HEK293 (cell line): ENCODE results near the gene DLK1.

Experiments
- CTCF ChIA-PET: fragments of 350-600 bp; formaldehyde crosslinking; extraction: SDS; loops from one replicate; lab custom pipeline; 2021; ENCODE audit warnings: antibody characterized with exemption; lab: Yijun Ruan, JAX
- POLR2A ChIA-PET: fragments of 300-600 bp; formaldehyde crosslinking; extraction: SDS; loops from one replicate; lab custom pipeline; 2020; ENCODE audit warnings: antibody characterized with exemption, inconsistent platforms; lab: Yijun Ruan, JAX
- H3K27ac ChIP-seq: fragments of 200-500 bp; sonication (Bioruptor generic); 2 replicates; pipeline ENCODE4 v1.5.1; 2014; ENCODE audit warnings: low read depth, low read length, control low read depth, inconsistent platforms; ENCODE audit errors: extremely low read depth
- H3K36me3 ChIP-seq, 2 experiments: fragments of 200-500 bp in 1 of 2; sonication (Bioruptor generic) in 1 of 2; 1 replicate in 1 of 2; 2 replicates in 1 of 2; pipeline ENCODE4 v1.5.1; 2014 to 2017; ENCODE audit warnings: inconsistent platforms in 2 of 2, low read length in 2 of 2; ENCODE audit not compliant: control insufficient read depth in 2 of 2, insufficient read depth in 1 of 2
- H3K4me1 ChIP-seq: fragments of 200-500 bp; sonication (Bioruptor generic); 2 replicates; pipeline ENCODE4 v1.5.1; 2014; ENCODE audit warnings: mild to moderate bottlenecking, low read length, inconsistent platforms; ENCODE audit not compliant: control insufficient read depth, insufficient read depth
- H3K4me3 ChIP-seq: 2 replicates; pipeline ENCODE4 v1.5.1; 2011; ENCODE audit warnings: low read depth, mild to moderate bottlenecking, control low read depth, low read length, moderate library complexity
- H3K9me3 ChIP-seq: fragments of 200-500 bp; sonication (Bioruptor generic); 2 replicates; pipeline ENCODE4 v1.5.1; 2014; ENCODE audit warnings: low read depth, low read length, inconsistent platforms; ENCODE audit not compliant: control insufficient read depth, insufficient read depth
- GLIS1 ChIP-seq: fragments of 450-650 bp; formaldehyde crosslinking; IDR thresholded peaks from 2 replicates; pipeline ENCODE4 v1.5.1; 2016; ENCODE audit warnings: missing biosample characterization, missing genetic modification characterization
- KLF9 ChIP-seq: fragments of 450-650 bp; formaldehyde crosslinking; IDR thresholded peaks from 2 replicates; pipeline ENCODE4 v1.5.1; 2016; ENCODE audit warnings: missing biosample characterization, missing genetic modification characterization, low read depth
- ZBTB21 ChIP-seq: fragments of 450-650 bp; formaldehyde crosslinking; IDR thresholded peaks from 2 replicates; pipeline ENCODE4 v1.5.1; 2017; ENCODE audit warnings: missing biosample characterization, missing genetic modification characterization
- ZFP3 ChIP-seq: fragments of 450-650 bp; formaldehyde crosslinking; IDR thresholded peaks from 2 replicates; pipeline ENCODE4 v1.5.1; 2016; ENCODE audit warnings: low read depth, missing biosample characterization, missing genetic modification characterization
- ZIC2 ChIP-seq: fragments of 450-650 bp; formaldehyde crosslinking; IDR thresholded peaks from 2 replicates; pipeline ENCODE4 v1.5.1; 2016; ENCODE audit warnings: missing biosample characterization, missing genetic modification characterization
- ZNF274 ChIP-seq, 2 experiments: fragments of 200-500 bp in 1 of 2; fragments of 450-650 bp in 1 of 2; sonication (Bioruptor generic) in 1 of 2; formaldehyde crosslinking in 1 of 2; IDR thresholded peaks; 2 replicates each; pipeline versions ENCODE4 v1.5.1 to v1.6.1; 2014 to 2016; ENCODE audit warnings: borderline replicate concordance in 1 of 2, inconsistent platforms in 1 of 2, low read length in 1 of 2, missing biosample characterization in 1 of 2, missing genetic modification characterization in 1 of 2
- ZNF48 ChIP-seq: fragments of 450-650 bp; formaldehyde crosslinking; IDR thresholded peaks from 2 replicates; pipeline ENCODE4 v1.5.1; 2016; ENCODE audit warnings: missing biosample characterization, missing genetic modification characterization
- ZNF501 ChIP-seq: fragments of 450-650 bp; formaldehyde crosslinking; IDR thresholded peaks from 2 replicates; pipeline ENCODE4 v1.5.1; 2016; ENCODE audit warnings: missing biosample characterization, missing genetic modification characterization
- ZNF514 ChIP-seq: fragments of 450-650 bp; formaldehyde crosslinking; IDR thresholded peaks from 2 replicates; pipeline ENCODE4 v1.5.1; 2016; ENCODE audit warnings: missing biosample characterization, missing genetic modification characterization
- ZNF654 ChIP-seq: fragments of 450-650 bp; formaldehyde crosslinking; IDR thresholded peaks from 2 replicates; pipeline ENCODE4 v1.5.1; 2016; ENCODE audit warnings: low read depth, missing biosample characterization, missing genetic modification characterization
- ZNF792 ChIP-seq: fragments of 450-650 bp; formaldehyde crosslinking; IDR thresholded peaks from 2 replicates; pipeline ENCODE4 v1.5.1; 2016; ENCODE audit warnings: missing biosample characterization, missing genetic modification characterization
- TF ChIP-seq, protein P1 (sequence below): fragments of 450-650 bp; formaldehyde crosslinking; IDR thresholded peaks from 2 replicates; pipeline ENCODE4 v1.5.1; 2016; ENCODE audit warnings: missing biosample characterization, missing genetic modification characterization
- TF ChIP-seq, protein P2 (sequence below): fragments of 450-650 bp; formaldehyde crosslinking; IDR thresholded peaks from 2 replicates; pipeline ENCODE4 v1.5.1; 2016; ENCODE audit warnings: missing biosample characterization, missing genetic modification characterization
- TF ChIP-seq, protein P3 (sequence below): fragments of 450-650 bp; formaldehyde crosslinking; IDR thresholded peaks from 2 replicates; pipeline ENCODE4; 2016; ENCODE audit warnings: missing biosample characterization, missing genetic modification characterization
- TF ChIP-seq, protein P4 (sequence below): fragments of 450-650 bp; formaldehyde crosslinking; IDR thresholded peaks from 2 replicates; pipeline ENCODE4 v1.5.1; 2016; ENCODE audit warnings: missing biosample characterization, missing genetic modification characterization, low read depth
- TF ChIP-seq, protein P5 (sequence below): fragments of 450-650 bp; formaldehyde crosslinking; conservative IDR thresholded peaks from 2 replicates; pipeline ENCODE4 v1.5.1; 2016; ENCODE audit warnings: low read depth, missing biosample characterization, missing genetic modification characterization
- TF ChIP-seq, protein P6 (sequence below): fragments of 450-650 bp; formaldehyde crosslinking; IDR thresholded peaks from 2 replicates; pipeline ENCODE4 v1.5.1; 2016; ENCODE audit warnings: missing biosample characterization, missing genetic modification characterization

Gene DLK1

DNA sequence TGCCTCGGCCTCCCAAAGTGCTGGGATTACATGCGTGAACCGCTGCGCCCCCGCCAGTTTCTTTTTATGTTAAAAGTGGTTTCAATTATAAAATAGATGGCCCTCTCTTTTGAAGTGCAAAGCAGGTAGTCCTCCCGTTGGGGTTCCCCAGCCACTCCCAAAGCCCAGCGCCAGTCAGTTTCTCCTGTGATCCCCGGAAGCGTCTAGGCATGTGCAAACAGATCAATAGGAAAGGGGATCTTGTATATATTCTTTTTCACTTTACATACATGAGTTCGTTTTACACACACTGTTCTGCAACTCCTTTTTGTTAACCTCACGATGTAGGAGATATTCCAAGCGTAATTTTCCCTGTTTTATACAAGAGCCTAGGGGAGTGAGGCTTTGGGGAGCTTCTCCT is 16.3 kb upstream of the DLK1 start:
- Histone ChIP-seq H3K4me3 (no peak overlapping the region), H3K4me1 (no peaks in the 10 kb centered on the region), H3K36me3 (no peaks in the 10 kb centered on the region), H3K9me3 (no peaks in the 10 kb centered on the region), H3K27ac (no peak overlapping the region)
- ChIA-PET CTCF (interaction anchor here (0.6 to 1.2 kb wide), 4 partner anchors 10 to 332 kb away, joined by 3 to 4 read pairs (median 3); no protein-coding TSS in a partner anchor), POLR2A (no interaction called here)
- TF ChIP-seq ZNF48 (tag by site-specific recombination) (no peak), ZNF792 (tag by site-specific recombination) (no peak), GLIS1 (tag by site-specific recombination) (no peak)
- TF ChIP-seq, protein P1, sequence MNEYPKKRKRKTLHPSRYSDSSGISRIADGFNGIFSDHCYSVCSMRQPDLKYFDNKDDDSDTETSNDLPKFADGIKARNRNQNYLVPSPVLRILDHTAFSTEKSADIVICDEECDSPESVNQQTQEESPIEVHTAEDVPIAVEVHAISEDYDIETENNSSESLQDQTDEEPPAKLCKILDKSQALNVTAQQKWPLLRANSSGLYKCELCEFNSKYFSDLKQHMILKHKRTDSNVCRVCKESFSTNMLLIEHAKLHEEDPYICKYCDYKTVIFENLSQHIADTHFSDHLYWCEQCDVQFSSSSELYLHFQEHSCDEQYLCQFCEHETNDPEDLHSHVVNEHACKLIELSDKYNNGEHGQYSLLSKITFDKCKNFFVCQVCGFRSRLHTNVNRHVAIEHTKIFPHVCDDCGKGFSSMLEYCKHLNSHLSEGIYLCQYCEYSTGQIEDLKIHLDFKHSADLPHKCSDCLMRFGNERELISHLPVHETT (tag by site-specific recombination): no peak
- TF ChIP-seq, protein P2, sequence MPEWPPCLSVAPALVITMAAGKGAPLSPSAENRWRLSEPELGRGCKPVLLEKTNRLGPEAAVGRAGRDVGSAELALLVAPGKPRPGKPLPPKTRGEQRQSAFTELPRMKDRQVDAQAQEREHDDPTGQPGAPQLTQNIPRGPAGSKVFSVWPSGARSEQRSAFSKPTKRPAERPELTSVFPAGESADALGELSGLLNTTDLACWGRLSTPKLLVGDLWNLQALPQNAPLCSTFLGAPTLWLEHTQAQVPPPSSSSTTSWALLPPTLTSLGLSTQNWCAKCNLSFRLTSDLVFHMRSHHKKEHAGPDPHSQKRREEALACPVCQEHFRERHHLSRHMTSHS (tag by site-specific recombination): no peak
- TF ChIP-seq, protein P3, sequence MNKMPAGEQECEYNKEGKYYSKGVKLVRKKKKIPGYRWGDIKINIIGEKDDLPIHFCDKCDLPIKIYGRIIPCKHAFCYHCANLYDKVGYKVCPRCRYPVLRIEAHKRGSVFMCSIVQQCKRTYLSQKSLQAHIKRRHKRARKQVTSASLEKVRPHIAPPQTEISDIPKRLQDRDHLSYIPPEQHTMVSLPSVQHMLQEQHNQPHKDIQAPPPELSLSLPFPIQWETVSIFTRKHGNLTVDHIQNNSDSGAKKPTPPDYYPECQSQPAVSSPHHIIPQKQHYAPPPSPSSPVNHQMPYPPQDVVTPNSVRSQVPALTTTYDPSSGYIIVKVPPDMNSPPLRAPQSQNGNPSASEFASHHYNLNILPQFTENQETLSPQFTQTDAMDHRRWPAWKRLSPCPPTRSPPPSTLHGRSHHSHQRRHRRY (tag by site-specific recombination): no peak
- TF ChIP-seq, protein P4, sequence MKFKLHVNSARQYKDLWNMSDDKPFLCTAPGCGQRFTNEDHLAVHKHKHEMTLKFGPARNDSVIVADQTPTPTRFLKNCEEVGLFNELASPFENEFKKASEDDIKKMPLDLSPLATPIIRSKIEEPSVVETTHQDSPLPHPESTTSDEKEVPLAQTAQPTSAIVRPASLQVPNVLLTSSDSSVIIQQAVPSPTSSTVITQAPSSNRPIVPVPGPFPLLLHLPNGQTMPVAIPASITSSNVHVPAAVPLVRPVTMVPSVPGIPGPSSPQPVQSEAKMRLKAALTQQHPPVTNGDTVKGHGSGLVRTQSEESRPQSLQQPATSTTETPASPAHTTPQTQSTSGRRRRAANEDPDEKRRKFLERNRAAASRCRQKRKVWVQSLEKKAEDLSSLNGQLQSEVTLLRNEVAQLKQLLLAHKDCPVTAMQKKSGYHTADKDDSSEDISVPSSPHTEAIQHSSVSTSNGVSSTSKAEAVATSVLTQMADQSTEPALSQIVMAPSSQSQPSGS (tag by site-specific recombination): no peak

DNA sequence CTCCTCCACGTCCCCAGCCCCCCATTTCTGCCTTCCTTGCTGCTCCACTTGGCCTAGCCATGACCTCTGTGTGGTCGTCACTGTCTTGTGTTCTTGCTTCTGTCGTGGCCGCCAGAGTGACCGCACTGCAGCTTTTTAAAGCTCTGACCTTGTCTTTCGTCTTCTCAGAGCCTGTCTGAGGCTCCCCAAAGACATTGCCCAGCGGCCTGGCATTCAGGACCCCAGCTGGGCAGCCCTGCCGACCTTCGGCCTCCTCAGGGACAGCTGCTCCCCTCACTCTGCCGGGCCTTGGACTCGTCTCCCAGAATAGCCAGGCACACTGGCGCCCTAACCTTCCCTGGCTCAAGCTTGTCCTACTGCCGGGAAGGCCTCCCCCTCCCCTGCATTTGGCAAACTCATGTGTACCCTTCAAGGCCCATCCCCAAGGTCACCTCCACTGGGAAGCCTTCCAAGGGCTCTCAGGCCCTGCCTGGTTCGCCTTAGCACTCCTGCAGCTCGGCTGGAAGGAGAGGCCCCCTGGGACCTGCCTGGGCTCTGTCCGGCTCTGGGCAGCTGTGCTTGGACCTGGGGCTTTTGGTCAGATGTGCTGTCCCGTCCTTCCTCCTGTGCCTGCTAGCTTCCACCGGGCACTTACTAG is 15.7 kb upstream of the DLK1 start:
- no peaks in the 10 kb centered on the region for H3K4me1 ChIP-seq
- no peaks in the 10 kb centered on the region for H3K36me3 ChIP-seq
- H3K27ac ChIP-seq: no peak overlapping the region
- H3K9me3 ChIP-seq: no peaks in the 10 kb centered on the region
- H3K4me3 ChIP-seq: no peak overlapping the region
- TF ChIP-seq, protein P5, sequence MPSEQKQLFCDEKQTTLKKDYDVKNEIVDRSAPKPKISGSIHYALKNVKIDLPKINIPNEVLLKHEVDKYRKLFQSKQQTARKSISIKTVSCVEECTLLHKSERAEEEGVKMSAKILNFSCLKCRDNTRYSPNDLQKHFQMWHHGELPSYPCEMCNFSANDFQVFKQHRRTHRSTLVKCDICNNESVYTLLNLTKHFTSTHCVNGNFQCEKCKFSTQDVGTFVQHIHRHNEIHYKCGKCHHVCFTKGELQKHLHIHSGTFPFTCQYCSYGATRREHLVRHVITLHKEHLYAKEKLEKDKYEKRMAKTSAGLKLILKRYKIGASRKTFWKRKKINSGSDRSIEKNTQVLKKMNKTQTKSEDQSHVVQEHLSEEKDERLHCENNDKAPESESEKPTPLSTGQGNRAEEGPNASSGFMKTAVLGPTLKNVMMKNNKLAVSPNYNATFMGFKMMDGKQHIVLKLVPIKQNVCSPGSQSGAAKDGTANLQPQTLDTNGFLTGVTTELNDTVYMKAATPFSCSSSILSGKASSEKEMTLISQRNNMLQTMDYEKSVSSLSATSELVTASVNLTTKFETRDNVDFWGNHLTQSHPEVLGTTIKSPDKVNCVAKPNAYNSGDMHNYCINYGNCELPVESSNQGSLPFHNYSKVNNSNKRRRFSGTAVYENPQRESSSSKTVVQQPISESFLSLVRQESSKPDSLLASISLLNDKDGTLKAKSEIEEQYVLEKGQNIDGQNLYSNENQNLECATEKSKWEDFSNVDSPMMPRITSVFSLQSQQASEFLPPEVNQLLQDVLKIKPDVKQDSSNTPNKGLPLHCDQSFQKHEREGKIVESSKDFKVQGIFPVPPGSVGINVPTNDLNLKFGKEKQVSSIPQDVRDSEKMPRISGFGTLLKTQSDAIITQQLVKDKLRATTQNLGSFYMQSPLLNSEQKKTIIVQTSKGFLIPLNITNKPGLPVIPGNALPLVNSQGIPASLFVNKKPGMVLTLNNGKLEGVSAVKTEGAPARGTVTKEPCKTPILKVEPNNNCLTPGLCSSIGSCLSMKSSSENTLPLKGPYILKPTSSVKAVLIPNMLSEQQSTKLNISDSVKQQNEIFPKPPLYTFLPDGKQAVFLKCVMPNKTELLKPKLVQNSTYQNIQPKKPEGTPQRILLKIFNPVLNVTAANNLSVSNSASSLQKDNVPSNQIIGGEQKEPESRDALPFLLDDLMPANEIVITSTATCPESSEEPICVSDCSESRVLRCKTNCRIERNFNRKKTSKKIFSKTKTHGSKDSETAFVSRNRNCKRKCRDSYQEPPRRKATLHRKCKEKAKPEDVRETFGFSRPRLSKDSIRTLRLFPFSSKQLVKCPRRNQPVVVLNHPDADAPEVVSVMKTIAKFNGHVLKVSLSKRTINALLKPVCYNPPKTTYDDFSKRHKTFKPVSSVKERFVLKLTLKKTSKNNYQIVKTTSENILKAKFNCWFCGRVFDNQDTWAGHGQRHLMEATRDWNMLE: no peak
- no peak for TF ChIP-seq ZNF654
- CTCF ChIA-PET: interaction anchor here (0.6 to 0.7 kb wide), 2 partner anchors 208 to 333 kb away, joined by 3 to 4 read pairs; no protein-coding TSS in a partner anchor
- POLR2A ChIA-PET: no interaction called here

DNA sequence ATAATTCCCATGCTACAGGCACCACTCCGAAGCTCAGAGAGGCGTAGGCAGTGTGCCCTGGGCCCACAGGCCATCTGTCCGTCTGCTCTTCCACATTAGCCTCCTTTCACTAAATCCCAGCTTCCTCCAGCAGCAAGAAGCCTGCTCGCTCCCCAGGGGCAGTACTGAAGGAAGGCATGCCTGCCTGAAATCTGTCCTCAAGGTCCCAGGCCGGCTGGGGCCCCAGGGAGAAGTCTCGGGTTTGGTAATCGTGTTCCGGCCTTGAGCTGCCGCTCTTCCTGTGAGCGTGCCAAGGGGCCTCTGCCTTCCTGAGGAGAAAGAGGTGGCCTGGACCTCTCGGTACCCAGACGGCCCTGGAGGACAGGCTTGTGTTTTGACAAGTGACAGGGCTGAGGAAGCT is 15.2 kb upstream of the DLK1 start:
- H3K4me3 ChIP-seq: no peak overlapping the region
- POLR2A ChIA-PET: no interaction called here
- H3K36me3 ChIP-seq: no peaks in the 10 kb centered on the region
- H3K4me1 ChIP-seq: no peaks in the 10 kb centered on the region
- no peak overlapping the region for H3K27ac ChIP-seq
- CTCF ChIA-PET: no interaction called here
- H3K9me3 ChIP-seq: no peaks in the 10 kb centered on the region
- TF ChIP-seq ZIC2 (tag by site-specific recombination): no peak
- TF ChIP-seq KLF9 (tag by site-specific recombination): no peak
- TF ChIP-seq, protein P2 (tag by site-specific recombination): no peak
- no peak for TF ChIP-seq ZBTB21 (tag by site-specific recombination)
- TF ChIP-seq ZFP3: no peak
- no peak for TF ChIP-seq ZNF514 (tag by site-specific recombination)
- TF ChIP-seq ZNF274 (IDR thresholded peaks at IDR 0.05; ENCODE audit: low read length): no peak
- TF ChIP-seq ZNF274 (tag by site-specific recombination; IDR thresholded peaks at IDR 0.05; ENCODE audit: borderline replicate concordance): no peak
- no peak for TF ChIP-seq ZNF501 (tag by site-specific recombination)
- TF ChIP-seq, protein P6, sequence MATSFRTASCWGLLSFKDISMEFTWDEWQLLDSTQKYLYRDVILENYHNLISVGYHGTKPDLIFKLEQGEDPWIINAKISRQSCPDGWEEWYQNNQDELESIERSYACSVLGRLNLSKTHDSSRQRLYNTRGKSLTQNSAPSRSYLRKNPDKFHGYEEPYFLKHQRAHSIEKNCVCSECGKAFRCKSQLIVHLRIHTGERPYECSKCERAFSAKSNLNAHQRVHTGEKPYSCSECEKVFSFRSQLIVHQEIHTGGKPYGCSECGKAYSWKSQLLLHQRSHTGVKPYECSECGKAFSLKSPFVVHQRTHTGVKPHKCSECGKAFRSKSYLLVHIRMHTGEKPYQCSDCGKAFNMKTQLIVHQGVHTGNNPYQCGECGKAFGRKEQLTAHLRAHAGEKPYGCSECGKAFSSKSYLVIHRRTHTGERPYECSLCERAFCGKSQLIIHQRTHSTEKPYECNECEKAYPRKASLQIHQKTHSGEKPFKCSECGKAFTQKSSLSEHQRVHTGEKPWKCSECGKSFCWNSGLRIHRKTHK (tag by site-specific recombination): no peak
